Neutrophil (primary cell): ENCODE results near the gene MIEF1.

Experiments
- H3K27ac ChIP-seq: fragments of 200-600 bp; sonication (generic); 2 replicates; pipeline ENCODE4 v1.5.1; 2016; ENCODE audit warnings: mild to moderate bottlenecking, moderate library complexity
- H3K27me3 ChIP-seq: fragments of 200-600 bp; sonication (generic); 2 replicates; pipeline ENCODE4 v1.6.0; 2016; ENCODE audit warnings: mild to moderate bottlenecking
- H3K36me3 ChIP-seq: fragments of 200-600 bp; sonication (generic); 2 replicates; pipeline ENCODE4 v1.5.1; 2017
- H3K4me1 ChIP-seq, 2 experiments: fragments of 200-600 bp in 1 of 2; sonication (generic) in 1 of 2; 1 replicate in 1 of 2; 2 replicates in 1 of 2; pipeline versions ENCODE4 v1.5.1 to v1.6.1; 2013 to 2016; ENCODE audit warnings: low read depth in 1 of 2, low read length in 1 of 2, mild to moderate bottlenecking in 1 of 2, moderate library complexity in 1 of 2; ENCODE audit not compliant: control insufficient read depth in 1 of 2, insufficient read depth in 1 of 2
- H3K4me3 ChIP-seq, 2 experiments: fragments of 200-600 bp in 1 of 2; sonication (generic) in 1 of 2; 1 replicate in 1 of 2; 2 replicates in 1 of 2; pipeline ENCODE4 v1.5.1; 2013 to 2016; ENCODE audit warnings: low read depth in 1 of 2, low read length in 1 of 2, mild to moderate bottlenecking in 1 of 2, moderate library complexity in 1 of 2
- H3K9me3 ChIP-seq: fragments of 200-600 bp; sonication (generic); 2 replicates; pipeline ENCODE4 v1.5.1; 2016
- TF ChIP-seq, protein P1 (sequence below): fragments of 200-600 bp; sonication (generic); IDR thresholded peaks from 2 replicates; pipeline ENCODE4 v1.5.1; 2016; ENCODE audit warnings: antibody characterized with exemption

Gene MIEF1

DNA sequence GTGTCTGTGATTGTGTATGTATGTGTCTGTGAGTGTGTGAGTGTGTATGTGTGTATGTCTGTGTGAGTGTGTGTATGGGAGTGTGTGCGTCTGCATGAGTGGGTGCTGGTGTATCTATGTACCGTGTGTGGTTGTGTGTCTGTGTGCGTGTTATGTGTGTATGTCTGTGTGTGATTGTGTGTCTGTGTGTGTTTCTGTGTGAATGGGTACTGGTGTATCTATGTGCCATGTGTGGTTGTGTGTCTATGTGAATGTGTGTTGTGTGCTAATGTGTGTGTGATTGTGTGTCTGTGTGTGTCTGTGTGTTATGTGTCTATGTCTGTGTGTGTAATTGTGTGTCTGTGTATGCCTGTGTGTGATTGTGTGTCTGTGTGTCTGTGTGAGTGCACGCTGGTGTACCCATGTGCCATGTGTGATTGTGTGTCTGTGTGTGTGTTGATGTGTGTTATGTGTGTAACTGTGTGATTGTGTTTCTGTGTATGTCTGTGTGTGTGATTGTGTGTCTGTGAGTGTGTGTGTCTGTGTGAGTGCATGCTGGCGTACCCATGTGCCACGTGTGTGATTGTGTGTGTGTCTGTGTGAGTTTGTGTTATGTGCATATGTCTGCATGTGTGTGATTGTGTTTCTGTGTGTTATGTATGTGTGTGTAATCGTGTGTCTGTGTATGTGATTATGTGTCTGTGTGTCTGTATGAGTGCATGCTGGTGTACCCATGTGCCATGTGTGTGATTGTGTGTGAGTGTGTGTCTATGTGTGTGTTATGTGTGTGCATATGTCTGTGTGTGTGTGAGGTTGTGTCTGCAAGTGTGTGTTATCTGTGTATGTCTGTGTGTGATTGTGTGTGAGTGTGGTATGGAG is 61.7 kb downstream of the MIEF1 start:
- Histone ChIP-seq H3K4me1 (no peaks in the 10 kb centered on the region), H3K9me3 (no peaks in the 10 kb centered on the region), H3K36me3 (no peaks in the 10 kb centered on the region), H3K4me3 (no peak overlapping the region), H3K27ac (no peak overlapping the region), H3K27me3 (peaks cover 52% of the 10 kb centered on the region)
- TF ChIP-seq, protein P1, sequence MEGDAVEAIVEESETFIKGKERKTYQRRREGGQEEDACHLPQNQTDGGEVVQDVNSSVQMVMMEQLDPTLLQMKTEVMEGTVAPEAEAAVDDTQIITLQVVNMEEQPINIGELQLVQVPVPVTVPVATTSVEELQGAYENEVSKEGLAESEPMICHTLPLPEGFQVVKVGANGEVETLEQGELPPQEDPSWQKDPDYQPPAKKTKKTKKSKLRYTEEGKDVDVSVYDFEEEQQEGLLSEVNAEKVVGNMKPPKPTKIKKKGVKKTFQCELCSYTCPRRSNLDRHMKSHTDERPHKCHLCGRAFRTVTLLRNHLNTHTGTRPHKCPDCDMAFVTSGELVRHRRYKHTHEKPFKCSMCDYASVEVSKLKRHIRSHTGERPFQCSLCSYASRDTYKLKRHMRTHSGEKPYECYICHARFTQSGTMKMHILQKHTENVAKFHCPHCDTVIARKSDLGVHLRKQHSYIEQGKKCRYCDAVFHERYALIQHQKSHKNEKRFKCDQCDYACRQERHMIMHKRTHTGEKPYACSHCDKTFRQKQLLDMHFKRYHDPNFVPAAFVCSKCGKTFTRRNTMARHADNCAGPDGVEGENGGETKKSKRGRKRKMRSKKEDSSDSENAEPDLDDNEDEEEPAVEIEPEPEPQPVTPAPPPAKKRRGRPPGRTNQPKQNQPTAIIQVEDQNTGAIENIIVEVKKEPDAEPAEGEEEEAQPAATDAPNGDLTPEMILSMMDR: no peak

DNA sequence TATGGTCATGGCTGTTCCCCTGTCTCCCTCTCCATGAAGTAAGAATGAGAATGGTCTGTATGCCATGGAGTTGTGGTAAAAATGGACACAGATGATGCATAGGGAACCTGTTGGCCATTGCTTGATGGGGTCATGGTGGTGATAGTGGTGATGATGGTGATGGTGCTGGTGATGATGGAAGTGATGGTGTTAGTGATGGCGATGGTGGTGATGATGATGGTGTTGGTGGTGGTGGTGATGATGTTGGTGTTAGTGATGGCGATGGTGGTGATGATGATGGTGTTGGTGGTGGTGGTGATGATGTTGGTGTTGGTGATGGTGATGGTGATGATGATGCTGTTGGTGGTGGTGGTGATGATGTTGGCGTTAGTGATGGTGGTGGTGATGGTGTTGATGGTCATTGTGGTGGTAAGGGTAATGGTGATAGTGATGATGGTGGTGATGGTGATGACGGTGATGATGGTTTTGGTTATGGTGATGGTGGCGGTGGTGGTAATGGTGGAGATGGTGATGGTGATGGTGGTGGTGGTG is 63.4 kb downstream of the MIEF1 start:
- TF ChIP-seq, protein P1: no peak

DNA sequence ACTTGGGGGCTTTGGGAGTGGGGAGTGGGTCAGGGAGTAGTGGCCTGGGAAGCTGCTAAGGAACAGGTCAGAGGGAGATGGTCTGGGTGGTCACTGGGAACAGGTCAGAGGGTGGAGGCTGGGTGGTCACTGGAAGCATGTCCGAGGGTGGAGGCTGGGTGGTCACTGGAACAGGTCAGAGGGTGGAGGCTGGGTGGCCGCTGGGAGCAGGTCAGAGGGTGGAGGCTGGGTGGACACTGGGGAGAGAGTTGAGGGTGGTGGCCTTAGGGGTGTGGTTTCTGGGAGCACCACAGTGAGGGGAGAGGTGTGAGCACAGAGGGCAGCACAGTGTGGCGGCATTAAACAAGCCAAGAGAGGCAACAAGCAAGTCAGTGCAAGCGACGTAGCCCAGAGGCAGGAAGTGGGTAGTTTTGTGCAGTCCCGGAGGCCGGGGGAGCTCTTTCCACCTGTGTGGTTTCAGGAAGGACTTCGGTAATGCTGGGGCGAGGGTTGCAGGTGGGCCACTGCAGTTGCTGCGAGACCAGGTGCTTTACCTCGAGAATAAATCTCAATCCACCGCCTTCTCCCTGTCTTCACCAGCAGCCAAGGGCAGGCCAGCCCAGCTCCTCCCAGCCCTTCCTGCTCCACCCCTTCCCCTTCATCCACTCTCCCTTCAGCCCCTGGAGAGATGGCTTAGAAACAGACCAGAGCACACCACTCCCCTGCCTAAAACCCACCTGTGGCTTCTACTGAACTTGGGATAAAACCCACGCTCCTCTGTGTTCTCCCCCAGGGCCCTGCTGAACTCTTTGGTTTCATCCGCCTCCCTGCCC is 65.3 kb downstream of the MIEF1 start:
- H3K27ac ChIP-seq: no peak overlapping the region
- no peaks in the 10 kb centered on the region for H3K4me1 ChIP-seq
- no peaks in the 10 kb centered on the region for H3K36me3 ChIP-seq
- H3K4me3 ChIP-seq: no peak overlapping the region
- H3K27me3 ChIP-seq: peaks cover 22% of the 10 kb centered on the region
- H3K9me3 ChIP-seq: no peaks in the 10 kb centered on the region
- TF ChIP-seq, protein P1: no peak

More for the DNA sequence above, 63.4 kb downstream of the MIEF1 start:
- Histone ChIP-seq H3K9me3 (no peaks in the 10 kb centered on the region), H3K27me3 (peaks cover 36% of the 10 kb centered on the region), H3K4me3 (no peak overlapping the region), H3K4me1 (no peaks in the 10 kb centered on the region), H3K36me3 (no peaks in the 10 kb centered on the region), H3K27ac (no peak overlapping the region)
